Liver (tissue), 3 donors: ENCODE data around the gene ALG1.

Experiments used
- JUND ChIP-seq, 2 donors: IDR thresholded peaks; 2 replicates each; pipeline ENCODE4 v1.6.1; 2016; ENCODE audit warnings: antibody characterized with exemption in 2 of 2
- TF ChIP-seq, protein P1 (sequence below): fragments of 150-350 bp; IDR thresholded peaks from 2 replicates; pipeline ENCODE4 v1.5.1; 2017; ENCODE audit warnings: improper control_type of control experiment, low read depth, low read length; ENCODE audit not compliant: missing input control
- TF ChIP-seq, protein P2 (sequence below): IDR thresholded peaks from 2 replicates; pipeline ENCODE4 v1.6.1; 2016; ENCODE audit warnings: antibody characterized with exemption
- TF ChIP-seq, protein P3 (sequence below): IDR thresholded peaks from 2 replicates; pipeline ENCODE4 v1.6.1; 2016; ENCODE audit warnings: antibody characterized with exemption, mild to moderate bottlenecking
- donor health status: healthy.
- donor health status: healthy.

DNA sequence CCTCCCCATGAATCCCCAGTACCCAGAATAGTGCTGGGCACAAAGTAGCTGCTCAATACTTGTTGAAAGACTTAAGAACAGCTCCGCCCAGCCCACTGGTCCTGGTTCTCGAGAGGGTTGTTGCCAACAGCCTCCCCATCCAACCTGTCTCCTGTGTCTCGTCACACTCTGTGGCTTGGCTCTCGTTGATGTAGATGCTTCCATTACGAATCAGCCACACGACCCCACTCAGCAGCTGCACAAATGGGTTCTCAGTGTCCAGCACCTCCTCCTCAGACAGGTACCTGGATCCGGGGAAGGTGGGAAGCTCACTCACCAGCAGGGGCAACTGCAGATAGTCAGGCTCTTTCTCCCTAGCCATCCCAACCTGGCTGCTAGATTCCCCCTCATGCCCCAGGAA is 40.0 kb upstream of the ALG1 start:
- no peak for TF ChIP-seq JUND (IDR thresholded peaks at IDR 0.05)
- TF ChIP-seq, protein P1, sequence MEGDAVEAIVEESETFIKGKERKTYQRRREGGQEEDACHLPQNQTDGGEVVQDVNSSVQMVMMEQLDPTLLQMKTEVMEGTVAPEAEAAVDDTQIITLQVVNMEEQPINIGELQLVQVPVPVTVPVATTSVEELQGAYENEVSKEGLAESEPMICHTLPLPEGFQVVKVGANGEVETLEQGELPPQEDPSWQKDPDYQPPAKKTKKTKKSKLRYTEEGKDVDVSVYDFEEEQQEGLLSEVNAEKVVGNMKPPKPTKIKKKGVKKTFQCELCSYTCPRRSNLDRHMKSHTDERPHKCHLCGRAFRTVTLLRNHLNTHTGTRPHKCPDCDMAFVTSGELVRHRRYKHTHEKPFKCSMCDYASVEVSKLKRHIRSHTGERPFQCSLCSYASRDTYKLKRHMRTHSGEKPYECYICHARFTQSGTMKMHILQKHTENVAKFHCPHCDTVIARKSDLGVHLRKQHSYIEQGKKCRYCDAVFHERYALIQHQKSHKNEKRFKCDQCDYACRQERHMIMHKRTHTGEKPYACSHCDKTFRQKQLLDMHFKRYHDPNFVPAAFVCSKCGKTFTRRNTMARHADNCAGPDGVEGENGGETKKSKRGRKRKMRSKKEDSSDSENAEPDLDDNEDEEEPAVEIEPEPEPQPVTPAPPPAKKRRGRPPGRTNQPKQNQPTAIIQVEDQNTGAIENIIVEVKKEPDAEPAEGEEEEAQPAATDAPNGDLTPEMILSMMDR: no peak
- TF ChIP-seq, protein P2, sequence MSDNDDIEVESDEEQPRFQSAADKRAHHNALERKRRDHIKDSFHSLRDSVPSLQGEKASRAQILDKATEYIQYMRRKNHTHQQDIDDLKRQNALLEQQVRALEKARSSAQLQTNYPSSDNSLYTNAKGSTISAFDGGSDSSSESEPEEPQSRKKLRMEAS: no peak
- TF ChIP-seq, protein P3, sequence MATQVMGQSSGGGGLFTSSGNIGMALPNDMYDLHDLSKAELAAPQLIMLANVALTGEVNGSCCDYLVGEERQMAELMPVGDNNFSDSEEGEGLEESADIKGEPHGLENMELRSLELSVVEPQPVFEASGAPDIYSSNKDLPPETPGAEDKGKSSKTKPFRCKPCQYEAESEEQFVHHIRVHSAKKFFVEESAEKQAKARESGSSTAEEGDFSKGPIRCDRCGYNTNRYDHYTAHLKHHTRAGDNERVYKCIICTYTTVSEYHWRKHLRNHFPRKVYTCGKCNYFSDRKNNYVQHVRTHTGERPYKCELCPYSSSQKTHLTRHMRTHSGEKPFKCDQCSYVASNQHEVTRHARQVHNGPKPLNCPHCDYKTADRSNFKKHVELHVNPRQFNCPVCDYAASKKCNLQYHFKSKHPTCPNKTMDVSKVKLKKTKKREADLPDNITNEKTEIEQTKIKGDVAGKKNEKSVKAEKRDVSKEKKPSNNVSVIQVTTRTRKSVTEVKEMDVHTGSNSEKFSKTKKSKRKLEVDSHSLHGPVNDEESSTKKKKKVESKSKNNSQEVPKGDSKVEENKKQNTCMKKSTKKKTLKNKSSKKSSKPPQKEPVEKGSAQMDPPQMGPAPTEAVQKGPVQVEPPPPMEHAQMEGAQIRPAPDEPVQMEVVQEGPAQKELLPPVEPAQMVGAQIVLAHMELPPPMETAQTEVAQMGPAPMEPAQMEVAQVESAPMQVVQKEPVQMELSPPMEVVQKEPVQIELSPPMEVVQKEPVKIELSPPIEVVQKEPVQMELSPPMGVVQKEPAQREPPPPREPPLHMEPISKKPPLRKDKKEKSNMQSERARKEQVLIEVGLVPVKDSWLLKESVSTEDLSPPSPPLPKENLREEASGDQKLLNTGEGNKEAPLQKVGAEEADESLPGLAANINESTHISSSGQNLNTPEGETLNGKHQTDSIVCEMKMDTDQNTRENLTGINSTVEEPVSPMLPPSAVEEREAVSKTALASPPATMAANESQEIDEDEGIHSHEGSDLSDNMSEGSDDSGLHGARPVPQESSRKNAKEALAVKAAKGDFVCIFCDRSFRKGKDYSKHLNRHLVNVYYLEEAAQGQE: no peak
